Measurements from ENCODE around the gene ALPP.
"Not testable (repeated sequence)": the region's sequence is repeated elsewhere in the genome, so short reads cannot be mapped to it uniquely, and the experiment has no call there.

ALPP gene

DNA sequence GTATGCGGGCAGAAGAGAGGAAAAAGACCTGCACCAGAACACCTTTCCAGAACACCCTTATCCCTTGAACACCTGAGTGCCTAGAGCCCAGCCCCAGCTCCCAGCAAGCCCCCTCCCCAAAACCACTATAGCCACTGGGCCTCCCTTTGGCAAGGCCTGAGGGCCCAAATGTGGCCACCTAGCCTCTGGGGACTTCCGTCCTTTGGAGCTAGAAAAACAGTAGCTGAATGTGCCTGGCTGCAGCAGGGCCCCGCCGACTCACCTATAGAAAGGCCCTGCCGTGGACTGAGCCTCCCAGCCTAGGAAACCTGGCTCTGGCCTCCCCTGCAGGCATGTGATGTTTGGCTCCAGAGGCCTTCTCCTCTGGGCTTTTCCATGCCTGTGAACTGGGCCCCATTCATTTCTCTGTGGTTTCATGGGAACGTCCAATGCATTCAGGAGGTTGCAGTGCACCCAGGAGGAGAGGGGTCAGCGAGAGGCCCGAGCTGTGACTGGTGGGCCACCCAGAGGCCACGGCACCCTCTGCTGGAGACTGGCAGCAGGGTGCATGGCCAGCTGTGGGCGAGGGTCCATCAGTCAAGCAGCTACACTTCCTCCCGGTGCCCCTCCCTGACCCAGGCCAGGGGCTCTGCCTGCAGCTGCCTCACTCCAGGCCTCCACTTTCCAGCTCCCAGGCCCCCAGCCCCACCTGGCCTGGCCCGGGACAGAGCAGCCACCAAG is 15.3 kb upstream of the ALPP start:
- not testable (repeated sequence) for DNase-seq (ENCODE audit: low read depth in 2 of 2, low spot score in 1 of 2)

DNA sequence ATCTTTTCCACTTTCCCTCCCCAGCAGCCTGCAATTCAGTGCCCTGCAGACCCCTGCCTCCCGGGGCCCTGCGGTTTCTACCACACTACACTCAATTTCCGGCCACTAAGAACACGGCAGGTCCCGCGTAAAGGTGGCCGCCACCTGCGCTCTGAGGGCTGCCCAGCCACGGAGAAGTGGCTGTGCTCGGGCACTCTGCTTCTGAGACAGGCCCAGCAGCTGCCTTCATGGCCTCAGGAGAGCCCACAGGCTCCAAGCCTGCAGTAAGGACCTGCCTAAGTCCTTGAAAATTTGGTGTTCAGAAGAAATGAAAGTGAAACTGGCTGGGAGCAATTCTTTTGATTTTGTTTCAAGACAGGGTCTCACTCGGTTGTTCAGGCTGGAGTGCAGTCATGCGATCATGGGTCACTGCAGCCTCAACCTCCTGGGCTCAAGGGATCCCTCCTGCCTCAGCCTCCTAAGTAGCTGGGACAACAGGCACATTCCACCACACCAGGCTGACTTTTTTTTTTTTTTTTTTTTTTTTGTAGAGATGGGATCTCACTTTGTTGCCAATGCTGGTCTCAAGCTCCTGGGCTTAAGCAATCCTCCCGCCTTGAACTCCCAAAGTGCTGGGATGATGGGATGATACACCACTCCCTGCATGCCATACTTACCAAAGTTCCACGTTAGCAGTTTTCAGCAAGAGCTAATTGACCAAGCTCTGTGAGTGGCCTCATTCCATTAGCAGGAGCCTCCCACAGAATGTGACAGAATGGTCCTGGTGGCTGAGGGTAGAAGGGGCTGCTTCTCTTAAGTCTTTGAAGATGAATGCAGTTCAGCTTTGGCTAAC is 14.6 kb upstream of the ALPP start:
- no peak for DNase-seq (ENCODE audit: low read depth in 2 of 2, low spot score in 1 of 2)

DNA sequence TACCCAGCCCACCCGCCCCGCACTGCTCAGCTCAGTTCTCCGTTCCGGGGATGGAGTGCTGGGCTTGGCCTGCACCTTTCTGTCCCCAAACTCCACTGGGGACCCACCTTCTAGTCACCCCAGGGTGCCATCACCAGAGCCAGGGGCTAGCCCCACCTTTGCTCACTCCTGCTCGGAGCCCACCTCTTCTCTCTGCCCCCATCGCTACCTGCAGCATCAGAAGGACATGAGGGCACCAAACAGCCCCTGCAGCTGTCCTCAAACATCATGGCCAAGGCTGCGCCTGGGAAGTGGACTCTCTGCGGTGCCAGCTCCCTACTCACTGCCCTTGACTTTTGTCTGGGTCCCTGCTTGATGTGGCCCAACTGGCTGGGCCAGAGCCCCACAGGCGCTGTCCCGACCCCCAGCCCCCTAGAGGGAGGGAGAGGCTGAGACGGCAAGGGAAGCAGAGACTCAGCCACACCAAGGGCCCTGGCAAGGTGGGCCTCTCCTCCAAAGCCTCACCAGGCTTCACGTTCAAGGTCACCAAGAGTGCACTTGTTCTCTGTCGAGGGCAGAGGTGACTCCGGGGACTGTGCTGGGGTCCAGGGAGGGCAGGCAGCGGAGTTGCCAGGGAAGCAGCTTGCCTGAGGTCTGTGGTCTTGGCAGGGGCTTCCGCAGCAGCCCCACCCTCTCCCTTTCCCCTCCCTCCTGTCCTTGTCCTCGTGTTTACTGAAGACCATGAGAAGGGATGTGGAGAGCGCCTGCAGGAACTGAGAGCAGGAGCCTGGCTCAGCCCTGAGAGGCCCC is 13.6 kb upstream of the ALPP start:
- DNase-seq (ENCODE audit: low read depth in 2 of 2, low spot score in 1 of 2), result not testable (repeated sequence)

DNA sequence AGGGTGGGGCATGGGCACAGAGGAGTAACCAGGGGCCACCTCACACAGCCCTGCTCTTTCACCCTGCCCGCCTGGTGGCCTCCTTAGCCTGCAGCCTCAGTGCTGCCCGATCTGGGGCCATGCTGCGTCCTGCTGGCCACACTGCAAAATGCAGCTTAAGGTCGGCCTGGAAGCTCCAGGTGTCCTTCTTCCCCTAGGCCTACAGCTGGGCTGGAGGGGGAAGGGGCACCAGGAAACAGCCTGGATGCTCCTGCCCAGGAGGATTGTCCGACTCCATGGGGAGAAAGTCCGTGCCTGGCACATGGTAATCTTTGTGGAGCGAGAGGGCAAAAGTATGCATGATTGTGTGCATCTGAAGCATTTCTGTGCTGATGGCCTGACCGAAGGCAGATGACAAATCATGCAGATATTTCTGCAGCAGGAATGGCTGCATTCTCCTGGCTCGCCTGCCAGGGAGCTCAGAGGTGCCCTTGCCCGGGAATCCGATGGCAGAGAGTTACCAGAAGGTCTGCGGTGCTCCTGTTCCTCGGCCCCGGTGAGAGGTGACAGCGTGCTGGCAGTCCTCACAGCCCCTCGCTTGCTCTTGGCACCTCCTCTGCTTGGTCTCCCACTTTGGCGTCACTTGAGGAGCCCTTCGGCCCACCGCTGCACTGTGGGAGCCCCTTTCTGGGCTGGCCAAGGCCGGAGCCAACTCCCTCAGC is 12.8 kb upstream of the ALPP start:
- no peak for DNase-seq (ENCODE audit: low read depth in 2 of 2, low spot score in 1 of 2)

DNA sequence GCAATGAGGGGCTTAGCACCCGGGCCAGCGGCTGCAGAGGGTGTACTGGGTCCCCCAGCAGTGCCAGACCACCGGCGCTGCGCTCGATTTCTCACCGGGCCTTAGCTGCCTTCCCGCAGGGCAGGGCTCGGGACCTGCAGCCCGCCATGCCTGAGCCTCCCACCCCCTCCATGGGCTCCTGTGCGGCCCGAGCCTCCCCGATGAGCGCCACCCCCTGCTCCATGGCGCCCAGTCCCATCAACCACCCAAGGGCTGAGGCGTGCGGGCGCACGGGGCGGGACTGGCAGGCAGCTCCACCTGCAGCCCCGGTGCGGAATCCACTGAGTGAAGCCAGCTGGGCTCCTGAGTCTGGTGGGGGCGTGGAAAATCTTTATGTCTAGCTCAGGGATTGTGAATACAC is 12.1 kb upstream of the ALPP start:
- DNase-seq (ENCODE audit: low read depth in 2 of 2, low spot score in 1 of 2), result not testable (repeated sequence)

DNA sequence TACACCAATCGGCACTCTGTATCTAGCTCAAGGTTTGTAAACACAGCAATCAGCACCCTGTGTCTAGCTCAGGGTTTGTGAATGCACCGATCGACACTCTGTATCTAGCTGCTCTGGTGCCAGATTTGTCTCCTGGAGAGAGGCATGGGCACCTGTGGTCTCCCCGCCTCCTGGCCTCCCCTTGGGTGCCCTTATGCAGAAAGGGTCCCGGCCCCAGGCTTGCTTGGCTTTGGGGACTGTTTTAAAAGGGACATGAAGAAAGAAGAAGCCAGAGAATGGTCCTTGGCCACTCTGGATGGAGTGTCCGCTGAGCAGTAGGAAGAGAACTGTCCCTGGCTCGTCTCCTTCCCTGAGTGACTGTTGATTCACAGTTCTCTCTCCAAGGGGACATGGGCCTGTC is 11.5 kb upstream of the ALPP start:
- DNase-seq (ENCODE audit: low read depth in 2 of 2, low spot score in 1 of 2), result no peak

DNA sequence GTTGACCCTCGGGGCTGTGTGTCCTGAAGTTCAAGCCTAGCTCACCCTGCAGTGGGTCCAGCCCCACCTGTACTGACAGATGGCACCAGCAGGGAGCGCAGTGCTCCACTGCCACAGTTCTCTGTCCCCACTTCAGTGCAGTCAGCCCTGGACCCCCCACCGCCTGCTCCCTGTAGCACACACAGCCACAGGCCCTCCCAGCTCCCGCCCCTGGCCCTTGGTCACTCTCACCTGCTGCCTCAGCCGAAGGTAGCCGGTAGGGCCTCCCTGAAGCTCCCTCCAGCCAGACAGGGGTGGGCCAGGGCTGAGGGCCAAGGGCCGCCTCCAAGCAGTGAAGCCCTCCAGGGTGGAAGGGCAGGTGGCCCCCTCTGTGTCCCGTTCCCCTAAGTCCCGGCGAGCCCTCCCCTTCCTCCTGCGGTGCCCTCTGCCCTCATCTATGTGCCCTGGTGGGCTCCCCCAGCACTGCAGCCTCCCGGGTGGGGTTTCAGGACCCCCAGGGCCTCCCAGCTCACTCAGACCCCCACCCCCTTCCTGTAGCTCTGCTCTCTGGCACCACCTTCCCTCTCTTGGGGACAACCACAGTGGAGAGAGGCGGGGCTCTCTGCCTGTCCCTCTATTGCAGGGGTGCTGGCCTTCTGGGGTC is 10.8 kb upstream of the ALPP start:
- no peak for DNase-seq (ENCODE audit: low read depth in 2 of 2, low spot score in 1 of 2)

DNA sequence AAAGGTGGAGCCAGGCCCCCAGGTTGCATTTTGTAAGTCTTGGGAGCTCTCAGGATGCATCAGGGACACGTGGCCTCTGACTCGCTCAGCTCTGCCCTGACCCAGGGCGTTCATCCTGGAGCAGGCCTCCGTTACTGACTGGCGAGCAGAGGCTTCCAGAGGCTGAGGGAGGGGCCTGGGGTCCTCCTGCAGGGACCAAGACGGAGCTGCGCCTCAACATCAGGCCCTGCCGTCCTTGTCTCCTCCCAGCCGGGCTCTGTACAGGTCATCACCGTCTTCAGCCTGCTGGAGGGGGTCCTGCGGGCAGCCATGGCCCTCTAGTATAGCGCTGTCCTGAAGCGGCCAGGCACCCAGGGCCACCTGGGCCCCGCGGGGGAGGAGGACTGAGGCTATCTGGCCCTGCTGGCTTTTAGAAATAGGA is 10.2 kb upstream of the ALPP start:
- no peak for DNase-seq (ENCODE audit: low read depth in 2 of 2, low spot score in 1 of 2)

DNA sequence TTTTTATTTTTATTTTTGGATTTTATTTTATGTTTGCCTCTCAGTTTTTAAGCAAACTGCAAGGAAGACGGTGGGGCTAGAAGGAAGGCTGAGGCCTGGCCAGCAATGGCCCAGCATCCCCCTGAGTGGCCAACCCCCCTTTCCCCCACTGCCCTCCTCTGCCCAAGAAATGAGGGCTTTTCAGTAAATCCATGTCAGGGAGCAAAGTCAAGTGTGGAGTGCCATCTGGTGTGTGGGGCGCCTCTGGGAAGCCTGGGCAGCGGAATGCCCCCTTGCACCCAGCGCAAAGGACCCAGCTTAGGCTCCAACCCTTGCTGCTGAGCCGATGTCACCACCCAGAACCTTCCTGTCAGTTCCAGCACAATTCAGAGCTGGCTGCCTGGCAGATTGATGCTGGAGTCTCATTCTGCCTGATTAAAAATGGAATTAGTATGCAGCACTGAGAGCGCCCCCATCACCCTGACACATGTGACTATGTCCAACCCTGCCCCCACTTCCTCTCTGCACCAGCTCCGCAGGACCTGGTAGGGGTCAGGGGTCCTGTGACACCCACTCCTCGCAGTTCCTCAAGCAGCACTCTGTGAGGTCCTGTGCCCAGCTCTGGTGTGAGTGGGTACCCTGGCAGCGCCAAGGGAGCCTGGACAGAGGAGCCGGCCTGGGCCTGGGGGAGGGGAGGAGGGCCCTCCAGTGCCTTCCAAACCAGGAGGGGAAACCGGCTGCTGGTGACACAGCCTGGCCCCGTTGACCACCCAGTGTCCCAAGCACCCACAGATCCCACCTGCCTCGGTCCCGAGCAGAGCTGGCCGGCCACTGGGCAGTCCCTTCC is 9.2 kb upstream of the ALPP start:
- no peak for DNase-seq (ENCODE audit: low read depth in 2 of 2, low spot score in 1 of 2)

DNA sequence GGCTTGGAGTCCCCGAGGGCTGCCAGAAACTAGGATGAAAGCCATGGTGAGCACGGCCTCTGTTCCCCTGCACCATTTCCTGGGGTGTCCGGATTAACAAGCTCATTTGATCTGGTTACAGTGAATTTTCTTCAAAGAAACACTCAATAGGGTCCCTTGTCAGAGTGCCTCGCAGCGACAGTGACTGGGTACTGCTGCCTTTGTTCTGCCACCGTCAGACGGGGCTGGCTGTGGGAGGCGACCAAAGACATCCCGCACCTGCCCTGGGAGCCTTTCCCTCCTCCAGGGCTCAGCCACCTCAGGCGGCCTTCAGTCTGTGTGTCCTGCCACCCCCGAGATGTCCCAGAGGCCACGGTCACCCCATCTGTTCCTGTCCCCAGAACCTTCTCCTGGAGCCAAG is 8.5 kb upstream of the ALPP start:
- not testable (repeated sequence) for DNase-seq (ENCODE audit: low read depth in 2 of 2, low spot score in 1 of 2)

DNA sequence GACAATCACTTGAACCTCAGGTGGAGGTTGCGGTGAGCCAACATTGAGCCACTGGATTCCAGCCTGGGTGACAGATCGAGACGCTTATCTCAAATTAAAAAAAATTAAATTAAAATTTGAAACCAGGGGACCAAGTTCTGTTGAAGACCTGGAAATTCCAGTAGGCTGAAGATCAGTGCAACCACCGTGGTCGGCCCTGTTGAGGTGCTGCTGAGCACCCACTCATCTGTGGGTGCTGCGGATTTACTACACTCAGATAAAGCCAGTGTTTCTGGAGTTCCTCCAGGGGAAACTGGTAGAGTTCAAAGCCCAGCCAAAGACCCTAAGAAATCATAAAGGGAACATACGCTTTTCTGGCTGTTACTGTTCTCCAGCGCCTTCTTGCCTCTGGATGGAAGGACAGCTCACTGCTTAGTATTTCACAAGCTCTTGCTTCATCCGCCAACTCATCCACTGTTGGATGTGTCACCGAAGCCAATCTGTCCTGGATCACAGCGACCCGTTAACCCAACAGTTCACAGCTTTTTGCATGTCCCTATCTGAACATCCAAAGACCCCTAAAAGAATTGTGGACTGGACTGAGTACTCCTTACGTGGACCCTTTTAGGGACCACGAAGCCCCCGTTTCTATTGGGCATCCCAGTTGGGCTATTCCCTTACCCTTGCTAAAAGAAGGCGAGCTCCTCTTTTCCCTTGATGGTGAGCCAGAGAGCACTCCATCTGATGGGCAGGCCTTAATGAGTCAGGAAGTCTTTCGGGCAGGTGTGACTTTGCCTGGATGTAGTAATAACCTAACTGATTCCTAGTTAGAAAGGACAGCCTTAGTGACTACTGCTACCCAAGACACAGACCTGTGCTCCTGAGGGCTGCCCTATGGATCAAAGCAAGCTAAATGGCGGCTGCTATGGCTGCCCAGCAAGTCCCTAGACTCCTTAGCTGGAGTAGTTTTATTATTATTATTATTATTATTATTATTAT is 6.0 kb upstream of the ALPP start:
- no peak for DNase-seq (ENCODE audit: low read depth in 2 of 2, low spot score in 1 of 2)

DNA sequence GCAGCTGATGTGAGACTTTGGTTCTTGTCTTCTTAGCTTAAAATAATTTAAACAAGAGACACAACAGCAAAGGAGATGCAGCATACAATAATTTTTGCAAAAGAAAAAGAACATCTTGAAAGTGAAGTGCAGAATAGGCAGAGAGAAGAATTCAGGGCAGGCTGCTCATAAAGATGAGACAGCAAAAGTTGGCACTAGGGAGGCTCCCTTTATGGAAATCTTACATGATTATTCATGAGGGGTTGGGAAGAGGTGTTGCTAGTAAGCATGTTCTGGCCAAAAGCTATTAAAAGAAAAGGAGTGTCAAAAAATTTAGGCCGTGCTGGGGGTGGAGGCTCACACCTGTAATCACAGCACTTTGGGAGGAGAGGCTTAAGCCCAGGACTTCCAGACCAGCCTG is 4.2 kb upstream of the ALPP start:
- no peak for DNase-seq (ENCODE audit: low read depth in 2 of 2, low spot score in 1 of 2)

DNA sequence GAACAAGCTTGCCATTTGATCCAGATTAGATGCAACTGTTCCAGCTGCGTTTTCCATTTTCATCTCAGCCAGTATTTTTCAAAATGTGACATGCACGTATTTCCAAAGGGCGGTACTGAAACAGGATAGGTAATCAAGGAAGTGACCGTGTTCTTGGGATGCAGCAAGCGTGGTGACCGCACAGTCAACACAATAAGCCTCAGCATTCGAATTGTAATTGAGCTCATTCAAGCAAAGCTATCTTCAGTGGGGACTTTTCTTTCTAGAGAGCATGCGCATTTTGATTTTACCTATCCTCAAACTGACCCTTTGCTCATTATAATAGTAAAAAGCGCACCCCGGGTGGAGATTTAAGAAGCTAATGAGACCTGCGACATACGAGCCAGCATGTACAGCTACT is 3.4 kb upstream of the ALPP start:
- no peak for DNase-seq (ENCODE audit: low read depth in 2 of 2, low spot score in 1 of 2)

DNA sequence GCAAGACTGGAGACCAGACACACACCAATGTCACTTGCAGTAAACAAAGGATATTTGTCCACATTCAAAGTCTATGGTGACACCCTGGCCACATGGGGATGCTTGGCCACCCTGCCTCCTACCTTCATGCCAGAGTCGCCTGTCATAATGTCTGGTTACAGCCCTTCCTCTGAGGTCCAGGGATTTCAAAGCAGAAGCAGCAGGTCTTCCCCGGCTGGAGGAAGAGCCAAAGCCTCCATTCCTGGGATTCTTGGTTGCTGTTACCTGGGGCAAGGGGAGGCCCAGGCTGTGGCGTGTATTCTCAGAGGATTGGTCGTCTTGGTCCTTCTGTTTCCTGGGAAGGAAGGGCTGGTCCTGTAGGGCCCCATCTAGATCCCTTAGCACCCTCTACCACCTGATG is 2.3 kb upstream of the ALPP start:
- no peak for DNase-seq (ENCODE audit: low read depth in 2 of 2, low spot score in 1 of 2)

DNA sequence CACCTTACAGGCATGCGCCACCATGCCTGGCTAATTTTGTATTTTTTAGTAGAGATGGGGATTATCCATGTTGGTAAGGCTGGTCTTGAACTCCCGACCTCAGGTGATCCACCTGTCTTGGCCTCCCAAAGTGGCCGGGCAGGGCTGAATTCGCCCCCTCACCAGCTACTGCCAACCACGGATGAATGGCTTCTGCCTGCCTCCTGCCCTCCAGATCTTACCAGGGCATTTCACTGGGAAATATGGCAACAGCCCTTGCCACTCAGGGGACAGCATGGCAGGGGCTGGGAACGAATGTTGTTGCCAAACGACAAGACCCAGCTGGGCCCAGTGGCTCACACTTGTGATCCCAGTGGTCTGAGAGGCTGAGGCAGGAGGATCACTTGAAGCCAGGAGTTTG is 1.8 kb upstream of the ALPP start:
- DNase-seq (ENCODE audit: low read depth in 2 of 2, low spot score in 1 of 2), result no peak

DNA sequence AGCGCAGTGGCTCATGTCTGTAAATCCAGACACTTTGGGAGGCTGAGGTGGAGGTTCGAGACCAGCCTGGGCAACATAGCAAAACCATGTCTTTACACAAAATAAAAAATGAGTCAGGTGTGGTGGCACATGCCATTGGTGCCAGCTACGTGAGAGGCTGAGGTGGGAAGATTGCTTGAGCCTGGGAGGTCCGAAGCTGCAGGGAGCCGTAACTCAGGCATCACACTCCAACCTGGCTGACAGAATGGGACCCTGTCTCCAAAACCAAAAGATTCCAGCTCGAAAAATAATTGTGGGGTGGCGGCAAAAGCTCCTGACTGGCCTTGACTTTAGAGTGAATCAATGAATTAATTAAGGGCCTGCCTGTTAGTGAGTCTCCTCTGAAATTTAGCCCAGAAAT is 1.2 kb upstream of the ALPP start:
- no peak for DNase-seq (ENCODE audit: low read depth in 2 of 2, low spot score in 1 of 2)

DNA sequence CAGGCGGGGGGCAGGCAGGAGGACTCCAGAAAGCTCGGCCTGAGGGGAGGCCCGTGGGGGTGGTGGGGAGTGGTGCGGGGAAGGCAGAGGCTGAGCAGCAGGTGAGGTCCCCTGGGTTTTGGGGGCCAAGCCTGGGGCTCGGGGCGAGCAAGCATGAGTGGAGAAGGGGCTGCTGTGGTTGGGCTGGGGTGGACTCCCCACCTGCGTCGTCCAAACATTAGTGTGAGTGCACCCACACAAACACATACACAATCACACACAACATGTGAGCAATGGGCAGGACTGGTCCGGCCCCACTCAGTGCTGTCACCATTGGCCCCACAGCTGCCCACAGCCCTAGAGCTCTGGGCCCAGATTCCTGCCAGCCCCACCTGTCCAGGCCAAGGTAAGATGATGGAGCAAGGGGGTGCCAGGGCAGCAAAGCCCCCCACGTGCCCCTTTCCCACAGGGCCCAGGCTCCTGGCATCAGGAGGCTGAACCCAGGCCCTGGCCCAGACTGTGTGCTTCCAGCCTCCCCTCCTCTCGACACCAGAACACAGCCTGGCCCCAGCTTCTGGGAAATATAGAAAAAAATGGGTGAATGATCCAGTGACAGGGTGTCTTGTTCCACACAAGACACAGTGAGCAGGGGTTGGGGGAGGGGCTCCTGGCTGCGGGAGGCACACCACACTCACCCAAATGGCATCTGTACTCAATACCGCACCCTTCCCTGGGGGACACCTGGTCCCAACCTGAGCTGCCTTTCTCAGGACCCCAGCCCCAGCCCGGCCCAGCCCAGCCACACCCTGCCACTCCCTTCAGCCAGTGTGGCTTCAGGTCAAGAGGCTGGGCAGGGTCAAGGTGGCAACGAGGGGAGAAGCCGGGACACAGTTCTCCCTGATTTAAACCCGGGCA is 463 bp upstream of the ALPP start:
- DNase-seq (ENCODE audit: low read depth in 2 of 2, low spot score in 1 of 2), result no peak

Measured in stimulated activated CD8-positive, alpha-beta memory T cell treated with anti-CD3 and anti-CD28 coated beads, Interleukin-4, amount 100 ng/mL, for 4 hours (primary cell).